ENCODE results near the gene RNF125. TPM values are rescaled to one million over a fixed set of nuclear protein-coding genes. Genes with fewer than 3 reads are reported as not detected.

Gene RNF125
- total and polyA plus RNA-seq, 9 of the 15 experiments (the other 6 are each of a cell fraction or from before 2014, with no cell fraction given): 0.01 to 0.29 (median 0.07) TPM; not detected in 1

DNA sequence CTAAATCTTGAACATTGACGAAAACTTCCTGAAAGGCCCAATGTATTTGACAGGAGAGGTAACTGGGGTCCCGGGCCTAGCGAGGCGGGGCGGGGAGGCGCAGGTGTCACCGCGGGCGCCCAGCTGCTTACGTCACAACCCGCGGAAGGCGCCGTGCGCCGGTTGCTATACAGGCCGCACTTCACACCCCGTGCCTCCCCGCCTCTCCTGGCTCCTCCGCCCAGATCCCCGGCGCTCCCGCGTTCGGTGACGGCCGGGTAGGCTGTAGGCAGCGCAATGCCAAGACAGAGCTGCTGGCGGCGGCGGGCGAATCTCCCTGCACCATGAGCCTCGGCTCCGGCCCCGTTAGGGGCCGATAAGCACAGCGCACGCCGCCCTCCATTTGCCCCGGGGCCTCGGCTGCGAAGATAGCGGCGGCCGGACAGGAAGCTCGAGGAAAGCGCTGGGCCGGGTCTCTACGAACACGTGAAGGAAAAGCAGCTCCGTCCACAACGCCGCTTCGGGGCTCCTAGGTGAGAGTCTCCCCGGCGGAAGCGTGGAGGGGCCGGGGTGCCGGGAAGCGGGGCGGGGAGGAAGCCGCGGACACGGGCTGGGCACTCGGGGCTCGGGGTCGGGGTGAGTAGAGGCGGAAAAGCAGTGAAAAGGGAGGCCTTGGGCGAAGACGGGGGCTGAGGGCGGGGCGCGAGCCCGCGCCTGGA is 73.2 kb downstream of the RNF125 start, which contains the start of gene RNF138 (continued):
- TF ChIP-seq SP1 (CRISPR knock-in tag; IDR thresholded peaks at IDR 0.05) (0 out of 2 replicates have a peak, but pooled peaks have one; percentile 13), ZNF318 (IDR thresholded peaks at IDR 0.05; ENCODE audit: borderline replicate concordance in 1 of 2, low read depth in 1 of 2) (no peak), CEBPG (CRISPR knock-in tag; IDR thresholded peaks at IDR 0.05) (no peak), CEBPG (tag; conservative IDR thresholded peaks at IDR 0.05 in 1 of 2, IDR thresholded peaks at IDR 0.05 in 1 of 2) (peak in 1 of 2 experiments; percentile 45; a peak in 2 of 4 replicates), RBBP5 (IDR thresholded peaks at IDR 0.05; ENCODE audit: borderline replicate concordance, insufficient read depth, low read length, poor library complexity, severe bottlenecking) (peak; percentile 59), CBX2 (IDR thresholded peaks at IDR 0.05; ENCODE audit: insufficient read depth, low read length, poor library complexity, severe bottlenecking) (no peak), ZNF395 (CRISPR knock-in tag; IDR thresholded peaks at IDR 0.05) (peak; percentile 79; the same call in 1 of the 2 replicates), RBM17 (IDR thresholded peaks at IDR 0.05; ENCODE audit: borderline replicate concordance, low read depth, low read length) (no peak), ID3 (CRISPR knock-in tag; IDR thresholded peaks at IDR 0.05) (no peak), ID3 (tag; IDR thresholded peaks at IDR 0.05) (peak; percentile 87), CREM (IDR thresholded peaks at IDR 0.05; ENCODE audit: low read depth) (peak; percentile 98)
- TF ChIP-seq, protein P1, sequence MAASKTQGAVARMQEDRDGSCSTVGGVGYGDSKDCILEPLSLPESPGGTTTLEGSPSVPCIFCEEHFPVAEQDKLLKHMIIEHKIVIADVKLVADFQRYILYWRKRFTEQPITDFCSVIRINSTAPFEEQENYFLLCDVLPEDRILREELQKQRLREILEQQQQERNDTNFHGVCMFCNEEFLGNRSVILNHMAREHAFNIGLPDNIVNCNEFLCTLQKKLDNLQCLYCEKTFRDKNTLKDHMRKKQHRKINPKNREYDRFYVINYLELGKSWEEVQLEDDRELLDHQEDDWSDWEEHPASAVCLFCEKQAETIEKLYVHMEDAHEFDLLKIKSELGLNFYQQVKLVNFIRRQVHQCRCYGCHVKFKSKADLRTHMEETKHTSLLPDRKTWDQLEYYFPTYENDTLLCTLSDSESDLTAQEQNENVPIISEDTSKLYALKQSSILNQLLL (CRISPR knock-in tag; IDR thresholded peaks at IDR 0.05; ENCODE audit: borderline replicate concordance): no peak
